ENCODE results near the gene MRPL49. TPM values are rescaled to one million over a fixed set of nuclear protein-coding genes. Genes with fewer than 3 reads are reported as not detected.
A peak's percentile ranks its signal among the peaks of the same experiment; 100 is the strongest.

Gene MRPL49
- total and polyA plus RNA-seq, 9 of the 15 experiments (the other 6 are each of a cell fraction or from before 2014, with no cell fraction given) = 74.3 to 132 (median 91.2) TPM

DNA sequence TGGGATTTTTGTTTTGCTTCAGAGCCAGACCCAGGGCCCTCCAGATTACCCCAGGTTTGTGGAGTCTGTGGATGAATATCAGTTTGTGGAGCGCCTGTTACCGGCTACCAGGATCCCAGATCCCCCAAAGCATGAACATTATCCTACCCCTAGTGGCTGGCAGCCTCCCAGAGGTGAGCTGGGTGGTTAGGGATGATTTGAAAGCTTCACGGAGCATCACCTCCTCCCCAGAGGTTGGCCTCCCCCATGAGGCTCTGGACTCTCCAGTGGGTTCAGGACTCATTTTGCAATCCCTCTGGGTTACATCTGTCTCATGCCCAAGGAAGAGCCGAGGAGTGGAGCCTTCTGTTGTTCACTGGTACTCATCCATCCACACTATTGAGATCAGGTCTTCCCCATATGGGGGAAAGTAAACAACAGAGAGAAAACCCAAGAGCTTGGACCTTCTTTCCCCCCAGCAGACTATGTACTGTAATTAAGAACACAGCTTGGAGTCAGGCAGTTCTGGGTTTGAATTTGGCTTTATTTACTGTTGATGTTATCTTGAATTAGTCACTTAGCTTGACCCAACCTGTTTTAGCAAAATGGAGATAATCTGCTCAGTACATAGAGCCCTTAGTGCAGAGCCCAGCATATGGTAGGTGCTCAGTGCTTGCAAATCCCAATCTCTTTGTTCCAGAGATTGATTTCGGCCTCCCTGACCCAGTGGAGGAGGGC is 2.5 kb downstream of the MRPL49 start (continued):
- TF ChIP-seq YBX1 (IDR thresholded peaks at IDR 0.05) = no peak
- TF ChIP-seq ZNF384 (IDR thresholded peaks at IDR 0.05; ENCODE audit: low read depth, low read length) = no peak
- TF ChIP-seq UBTF (IDR thresholded peaks at IDR 0.05; ENCODE audit: borderline replicate concordance in 1 of 2, low read depth in 2 of 2, low read length in 2 of 2) = no peak
- no peak for TF ChIP-seq ZEB2 (IDR thresholded peaks at IDR 0.05)
- no peak for TF ChIP-seq ZZZ3 (IDR thresholded peaks at IDR 0.05)
- no peak for TF ChIP-seq CHD4 (IDR thresholded peaks at IDR 0.05; ENCODE audit: insufficient read depth, insufficient replicate concordance, low read depth, low read length, poor library complexity, severe bottlenecking)
- no peak for TF ChIP-seq ZNF143 (CRISPR knock-in tag; IDR thresholded peaks at IDR 0.05)
- TF ChIP-seq ZNF121 (CRISPR knock-in tag; conservative IDR thresholded peaks at IDR 0.05) = no peak
- TF ChIP-seq MBD2 (IDR thresholded peaks at IDR 0.05; ENCODE audit: borderline replicate concordance, low read depth) = no peak
- no peak for TF ChIP-seq ETV6 (IDR thresholded peaks at IDR 0.05; ENCODE audit: borderline replicate concordance in 1 of 2, low read depth in 2 of 2, low read length in 1 of 2)
- TF ChIP-seq ETV6 (CRISPR knock-in tag; IDR thresholded peaks at IDR 0.05; ENCODE audit: borderline replicate concordance) = no peak
- TF ChIP-seq ZNF408 (CRISPR knock-in tag; IDR thresholded peaks at IDR 0.05; ENCODE audit: low read depth) = no peak
- TF ChIP-seq TEAD4 (IDR thresholded peaks at IDR 0.05; ENCODE audit: low read length) = peak; percentile 37; the same call in 1 of the 2 replicates
- TF ChIP-seq TEAD4 (CRISPR knock-in tag; IDR thresholded peaks at IDR 0.05; ENCODE audit: borderline replicate concordance) = no peak
- no peak for TF ChIP-seq BRD9 (IDR thresholded peaks at IDR 0.05; ENCODE audit: low read depth, partially characterized antibody)
- TF ChIP-seq ZNF75A (CRISPR knock-in tag; IDR thresholded peaks at IDR 0.05) = no peak
- no peak for TF ChIP-seq HDAC2 (IDR thresholded peaks at IDR 0.05)
- TF ChIP-seq, protein P1, sequence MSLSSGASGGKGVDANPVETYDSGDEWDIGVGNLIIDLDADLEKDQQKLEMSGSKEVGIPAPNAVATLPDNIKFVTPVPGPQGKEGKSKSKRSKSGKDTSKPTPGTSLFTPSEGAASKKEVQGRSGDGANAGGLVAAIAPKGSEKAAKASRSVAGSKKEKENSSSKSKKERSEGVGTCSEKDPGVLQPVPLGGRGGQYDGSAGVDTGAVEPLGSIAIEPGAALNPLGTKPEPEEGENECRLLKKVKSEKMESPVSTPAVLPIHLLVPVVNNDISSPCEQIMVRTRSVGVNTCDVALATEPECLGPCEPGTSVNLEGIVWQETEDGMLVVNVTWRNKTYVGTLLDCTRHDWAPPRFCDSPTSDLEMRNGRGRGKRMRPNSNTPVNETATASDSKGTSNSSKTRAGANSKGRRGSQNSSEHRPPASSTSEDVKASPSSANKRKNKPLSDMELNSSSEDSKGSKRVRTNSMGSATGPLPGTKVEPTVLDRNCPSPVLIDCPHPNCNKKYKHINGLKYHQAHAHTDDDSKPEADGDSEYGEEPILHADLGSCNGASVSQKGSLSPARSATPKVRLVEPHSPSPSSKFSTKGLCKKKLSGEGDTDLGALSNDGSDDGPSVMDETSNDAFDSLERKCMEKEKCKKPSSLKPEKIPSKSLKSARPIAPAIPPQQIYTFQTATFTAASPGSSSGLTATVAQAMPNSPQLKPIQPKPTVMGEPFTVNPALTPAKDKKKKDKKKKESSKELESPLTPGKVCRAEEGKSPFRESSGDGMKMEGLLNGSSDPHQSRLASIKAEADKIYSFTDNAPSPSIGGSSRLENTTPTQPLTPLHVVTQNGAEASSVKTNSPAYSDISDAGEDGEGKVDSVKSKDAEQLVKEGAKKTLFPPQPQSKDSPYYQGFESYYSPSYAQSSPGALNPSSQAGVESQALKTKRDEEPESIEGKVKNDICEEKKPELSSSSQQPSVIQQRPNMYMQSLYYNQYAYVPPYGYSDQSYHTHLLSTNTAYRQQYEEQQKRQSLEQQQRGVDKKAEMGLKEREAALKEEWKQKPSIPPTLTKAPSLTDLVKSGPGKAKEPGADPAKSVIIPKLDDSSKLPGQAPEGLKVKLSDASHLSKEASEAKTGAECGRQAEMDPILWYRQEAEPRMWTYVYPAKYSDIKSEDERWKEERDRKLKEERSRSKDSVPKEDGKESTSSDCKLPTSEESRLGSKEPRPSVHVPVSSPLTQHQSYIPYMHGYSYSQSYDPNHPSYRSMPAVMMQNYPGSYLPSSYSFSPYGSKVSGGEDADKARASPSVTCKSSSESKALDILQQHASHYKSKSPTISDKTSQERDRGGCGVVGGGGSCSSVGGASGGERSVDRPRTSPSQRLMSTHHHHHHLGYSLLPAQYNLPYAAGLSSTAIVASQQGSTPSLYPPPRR (CRISPR knock-in tag; IDR thresholded peaks at IDR 0.05; ENCODE audit: borderline replicate concordance) = no peak
- peak; percentile 72 for TF ChIP-seq CBFA2T3 (IDR thresholded peaks at IDR 0.05)
- TF ChIP-seq RBM39 (optimal IDR thresholded peaks at IDR 0.05; ENCODE audit: low read depth, low read length) = no peak
- TF ChIP-seq, protein P2, sequence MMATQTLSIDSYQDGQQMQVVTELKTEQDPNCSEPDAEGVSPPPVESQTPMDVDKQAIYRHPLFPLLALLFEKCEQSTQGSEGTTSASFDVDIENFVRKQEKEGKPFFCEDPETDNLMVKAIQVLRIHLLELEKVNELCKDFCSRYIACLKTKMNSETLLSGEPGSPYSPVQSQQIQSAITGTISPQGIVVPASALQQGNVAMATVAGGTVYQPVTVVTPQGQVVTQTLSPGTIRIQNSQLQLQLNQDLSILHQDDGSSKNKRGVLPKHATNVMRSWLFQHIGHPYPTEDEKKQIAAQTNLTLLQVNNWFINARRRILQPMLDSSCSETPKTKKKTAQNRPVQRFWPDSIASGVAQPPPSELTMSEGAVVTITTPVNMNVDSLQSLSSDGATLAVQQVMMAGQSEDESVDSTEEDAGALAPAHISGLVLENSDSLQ (IDR thresholded peaks at IDR 0.05) = no peak
